ENCODE results near the gene SLC1A4. TPM values are rescaled to one million over a fixed set of nuclear protein-coding genes. Genes with fewer than 3 reads are reported as not detected.

SLC1A4 gene
- total RNA-seq, 6 experiments from 2014 or later, result 7.2 to 21.7 (median 12.4) TPM

DNA sequence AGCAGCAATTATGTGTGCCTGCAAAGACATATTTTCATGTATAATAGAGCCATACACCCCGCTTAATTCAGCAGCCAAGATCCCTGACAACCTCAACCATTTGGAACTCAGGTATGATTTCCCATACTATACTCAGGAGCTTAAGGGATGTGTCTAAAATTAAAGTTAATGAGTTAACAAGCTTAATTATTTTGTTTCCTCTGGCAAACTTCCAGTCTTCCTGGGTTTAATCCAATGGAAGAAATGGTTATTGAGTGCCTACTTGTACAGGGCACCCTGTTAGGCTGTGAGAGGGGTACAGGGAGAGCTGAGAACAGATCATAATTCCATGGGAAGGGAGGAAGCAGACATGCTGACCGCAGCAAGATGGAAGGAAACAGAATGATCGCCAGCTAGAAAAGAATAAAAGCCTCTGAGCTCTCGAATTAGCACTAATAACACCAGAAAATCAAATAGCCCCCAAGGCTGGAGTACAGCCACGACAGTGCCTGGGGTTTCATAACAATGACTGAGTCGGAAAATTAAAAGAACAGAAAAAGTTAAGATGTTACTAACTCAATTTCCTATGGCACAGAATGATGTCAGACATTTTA lies 46.2 kb downstream of the SLC1A4 start:
- Histone ChIP-seq H3K27ac (no peak overlapping the region), H3K4me3 (no peak overlapping the region), H3K27me3 (no peaks in the 10 kb centered on the region), H3K4me1 (peaks cover 0 to 15% (median 5%) of the 10 kb centered on the region in 4 donors), H3K36me3 (no peaks in the 10 kb centered on the region), H3K9me3 (no peaks in the 10 kb centered on the region)
- intact Hi-C loops (cut with DNase I), result no loop called here
- no peak for TF ChIP-seq POLR2A (IDR thresholded peaks at IDR 0.05)
- TF ChIP-seq CTCF (IDR thresholded peaks at IDR 0.05), result no peak
- 67% methylated on average over 5 of the region's 6 CpGs for WGBS (ENCODE audit: insufficient coverage, low coverage, low lambda C conversion rate, missing lambda C conversion rate)
- no peak for ATAC-seq
- no peak for DNase-seq

GRCh38 chr2:65037178-65037577 lies 48.0 kb downstream of the SLC1A4 start:
- no peak overlapping the region for H3K27ac ChIP-seq
- ATAC-seq (no peak), DNase-seq (no peak)
- intact Hi-C loops (cut with DNase I), result no loop called here
- H3K4me1 ChIP-seq, result peaks cover 0 to 4% (median 2%) of the 10 kb centered on the region in 4 donors
- 81% methylated on average over 3 of the region's 3 CpGs for WGBS (ENCODE audit: insufficient coverage, low coverage, low lambda C conversion rate, missing lambda C conversion rate)
- H3K4me3 ChIP-seq, result no peak overlapping the region
- no peaks in the 10 kb centered on the region for H3K36me3 ChIP-seq
- no peaks in the 10 kb centered on the region for H3K9me3 ChIP-seq
- H3K27me3 ChIP-seq, result no peaks in the 10 kb centered on the region
- TF ChIP-seq POLR2A (IDR thresholded peaks at IDR 0.05), result no peak

DNA sequence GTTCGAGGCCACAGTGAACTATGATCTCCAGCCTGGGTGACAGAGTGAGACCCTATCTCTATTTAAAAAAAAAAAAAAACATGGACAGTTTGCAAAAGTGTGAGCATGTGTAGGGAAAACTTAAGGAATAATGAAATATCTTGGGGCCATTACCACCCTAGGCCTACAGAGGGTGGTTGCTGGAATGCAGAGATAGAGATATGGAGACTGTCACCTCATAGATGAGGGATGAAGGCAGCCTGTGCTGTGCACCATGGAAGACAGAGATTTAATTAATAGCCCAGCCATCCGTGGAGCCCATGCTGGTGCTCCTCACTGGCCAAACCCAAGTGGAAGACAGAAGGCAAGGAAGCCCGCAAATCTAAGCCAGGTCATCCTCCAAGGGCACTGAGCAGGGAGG lies 50.4 kb downstream of the SLC1A4 start:
- intact Hi-C loops (cut with DNase I), result loop anchor here in 1 of 2 donors (5.0 kb wide), 1 partner anchor 122 kb away; no protein-coding TSS in a partner anchor
- Histone ChIP-seq H3K4me1 (no peaks in the 10 kb centered on the region), H3K9me3 (no peaks in the 10 kb centered on the region), H3K36me3 (no peaks in the 10 kb centered on the region), H3K27me3 (no peaks in the 10 kb centered on the region), H3K4me3 (no peak overlapping the region), H3K27ac (no peak overlapping the region)
- no peak for DNase-seq
- TF ChIP-seq CTCF (IDR thresholded peaks at IDR 0.05) (no peak), POLR2A (IDR thresholded peaks at IDR 0.05) (no peak)
- 93% methylated on average over 3 of the region's 3 CpGs for whole genome bisulfite sequencing (ENCODE audit: insufficient coverage, low coverage, low lambda C conversion rate, missing lambda C conversion rate)
- no peak for ATAC-seq

GRCh38 chr2:65040400-65041261 lies 51.4 kb downstream of the SLC1A4 start:
- ATAC-seq (peak; percentile 99 to 100 (median 100)), DNase-seq (peak; percentile 81 to 89 (median 83))
- Histone ChIP-seq H3K27me3 (no peaks in the 10 kb centered on the region), H3K4me3 (peak overlapping the region in 1 of 3 donors; percentile 14), H3K9me3 (no peaks in the 10 kb centered on the region), H3K4me1 (no peaks in the 10 kb centered on the region), H3K36me3 (no peaks in the 10 kb centered on the region), H3K27ac (no peak overlapping the region)
- TF ChIP-seq POLR2A (IDR thresholded peaks at IDR 0.05) (no peak), CTCF (IDR thresholded peaks at IDR 0.05) (peak; percentile 93 to 97 (median 95))
- WGBS (ENCODE audit: insufficient coverage, low coverage, low lambda C conversion rate, missing lambda C conversion rate), result 21% methylated on average over 13 of the region's 13 CpGs
- intact Hi-C loops (cut with DNase I), result loop anchor here in 1 of 2 donors (5.0 kb wide), 1 partner anchor 123 kb away; no protein-coding TSS in a partner anchor

- no peak for TF ChIP-seq CTCF (IDR thresholded peaks at IDR 0.05)
- intact Hi-C loops (cut with DNase I), result loop anchor here in 1 of 2 donors (5.0 kb wide), 1 partner anchor 126 kb away; no protein-coding TSS in a partner anchor
- Histone ChIP-seq H3K27me3 (no peaks in the 10 kb centered on the region), H3K4me3 (no peak overlapping the region), H3K27ac (no peak overlapping the region), H3K4me1 (no peaks in the 10 kb centered on the region), H3K9me3 (no peaks in the 10 kb centered on the region), H3K36me3 (no peaks in the 10 kb centered on the region)
- peak in 3 of 4 donors; percentile 29 to 58 (median 37) for ATAC-seq
- no peak for DNase-seq
- 78% methylated on average over 1 of the region's 2 CpGs for WGBS (ENCODE audit: insufficient coverage, low coverage, low lambda C conversion rate, missing lambda C conversion rate)
Measured at GRCh38 chr2:65043001-65043400, 53.8 kb downstream of the SLC1A4 start.
